HG02571 (cell line): ENCODE data around the gene ACTR1A.

Experiments used
- ATAC-seq: cut with Tn5 transposase; IDR thresholded peaks from one replicate; pipeline ENCODE4 v1.9.1; 2021; ENCODE audit warnings: mild to moderate bottlenecking, moderate library complexity; ENCODE audit not compliant: unreplicated experiment

The ACTR1A gene

DNA sequence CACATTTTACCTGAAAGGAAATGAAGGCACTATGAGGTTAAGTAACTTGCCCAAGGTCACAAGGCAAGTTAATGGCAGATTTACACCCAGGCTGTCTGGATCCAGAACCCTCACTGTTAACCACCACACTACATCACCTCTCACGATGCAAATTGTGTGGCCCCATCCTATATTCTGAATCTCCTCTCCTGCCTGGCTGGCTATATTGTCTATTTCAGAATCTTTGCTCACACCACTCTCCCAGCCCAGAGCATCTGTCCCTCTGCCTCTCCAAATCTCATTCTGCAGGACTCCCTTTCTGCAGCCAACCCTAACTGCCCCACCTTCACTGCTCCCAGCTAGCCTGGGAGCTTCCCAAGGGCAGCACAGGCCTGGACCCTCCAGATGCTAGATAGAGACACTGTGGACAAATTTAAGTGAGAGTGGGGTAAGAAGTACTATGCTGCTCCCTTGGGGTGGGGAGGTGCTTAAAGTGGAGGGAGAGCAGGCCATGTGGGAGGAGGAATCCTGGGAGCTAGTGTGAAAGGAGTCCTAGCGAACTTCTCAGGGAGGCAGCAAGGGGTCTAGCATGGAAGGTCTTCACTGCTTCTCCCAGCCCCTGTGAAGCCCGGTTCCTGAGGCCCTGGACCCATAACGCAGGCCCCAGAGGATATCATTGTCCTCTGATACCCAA is 70.9 kb downstream of the ACTR1A start:
- no peak for ATAC-seq

DNA sequence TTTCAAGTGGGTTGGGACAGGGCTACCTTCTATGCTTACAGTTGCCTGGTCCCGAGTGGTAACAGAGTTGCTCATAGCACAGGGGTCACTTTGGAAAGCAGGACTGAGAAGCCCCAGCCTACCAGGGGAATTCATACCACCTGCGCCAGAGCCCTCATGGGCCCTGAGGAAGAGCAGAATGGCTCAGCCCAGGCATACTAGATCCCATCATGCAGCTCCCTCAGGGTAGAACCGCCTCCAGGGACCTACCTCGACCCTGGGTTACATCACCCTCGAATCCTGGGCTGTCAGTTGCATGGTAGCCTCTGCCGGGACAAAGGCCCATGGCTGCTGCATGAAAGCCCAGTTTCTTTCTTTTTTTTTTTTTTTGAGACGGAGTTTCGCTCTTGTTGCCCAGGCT is 73.0 kb downstream of the ACTR1A start:
- ATAC-seq = no peak
